Neural progenitor cell (in vitro differentiated cells): ENCODE results near the gene CDIP1.

ENCODE experiments used
- EZH2 ChIP-seq: fragments of 200-600 bp; sonication (generic); IDR thresholded peaks from 2 replicates; pipeline ENCODE4 v1.6.1; 2017; ENCODE audit warnings: antibody characterized with exemption, mild to moderate bottlenecking, moderate library complexity
- TF ChIP-seq, protein P1 (sequence below): fragments of 200-600 bp; sonication (generic); IDR thresholded peaks from 2 replicates; pipeline ENCODE4 v1.5.1; 2017; ENCODE audit warnings: antibody characterized with exemption, mild to moderate bottlenecking

DNA sequence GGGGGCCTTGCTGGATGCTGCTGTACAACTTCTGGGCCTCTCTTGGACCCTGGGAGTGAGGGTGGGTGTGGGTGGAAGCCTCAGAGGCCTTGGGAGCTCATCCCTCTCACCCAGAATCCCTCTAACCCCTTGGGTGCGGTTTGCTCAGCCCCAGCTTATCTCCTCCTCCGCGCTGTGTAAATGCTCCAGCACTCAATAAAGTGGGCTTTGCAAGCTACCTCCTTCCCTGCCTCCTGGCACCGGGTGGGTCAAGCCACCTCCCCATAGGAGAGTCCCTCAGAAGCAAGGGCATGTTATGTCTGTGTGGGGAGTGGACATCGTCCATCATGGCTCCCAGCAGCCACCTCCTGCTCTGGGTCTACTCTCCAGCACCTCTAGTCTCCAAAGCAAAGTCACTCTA lies 28.4 kb downstream of the CDIP1 start:
- TF ChIP-seq, protein P1, sequence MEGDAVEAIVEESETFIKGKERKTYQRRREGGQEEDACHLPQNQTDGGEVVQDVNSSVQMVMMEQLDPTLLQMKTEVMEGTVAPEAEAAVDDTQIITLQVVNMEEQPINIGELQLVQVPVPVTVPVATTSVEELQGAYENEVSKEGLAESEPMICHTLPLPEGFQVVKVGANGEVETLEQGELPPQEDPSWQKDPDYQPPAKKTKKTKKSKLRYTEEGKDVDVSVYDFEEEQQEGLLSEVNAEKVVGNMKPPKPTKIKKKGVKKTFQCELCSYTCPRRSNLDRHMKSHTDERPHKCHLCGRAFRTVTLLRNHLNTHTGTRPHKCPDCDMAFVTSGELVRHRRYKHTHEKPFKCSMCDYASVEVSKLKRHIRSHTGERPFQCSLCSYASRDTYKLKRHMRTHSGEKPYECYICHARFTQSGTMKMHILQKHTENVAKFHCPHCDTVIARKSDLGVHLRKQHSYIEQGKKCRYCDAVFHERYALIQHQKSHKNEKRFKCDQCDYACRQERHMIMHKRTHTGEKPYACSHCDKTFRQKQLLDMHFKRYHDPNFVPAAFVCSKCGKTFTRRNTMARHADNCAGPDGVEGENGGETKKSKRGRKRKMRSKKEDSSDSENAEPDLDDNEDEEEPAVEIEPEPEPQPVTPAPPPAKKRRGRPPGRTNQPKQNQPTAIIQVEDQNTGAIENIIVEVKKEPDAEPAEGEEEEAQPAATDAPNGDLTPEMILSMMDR: no peak
- TF ChIP-seq EZH2: no peak
